ENCODE results near the gene AOPEP.
"Not testable (repeated sequence)": the region's sequence is repeated elsewhere in the genome, so short reads cannot be mapped to it uniquely, and the experiment has no call there.

The AOPEP gene

GRCh38 chr9:95017661-95018060 is 291.2 kb downstream of the AOPEP start:
- DNase-seq (ENCODE audit: low read depth in 3 of 3) = no peak

- DNase-seq (ENCODE audit: low read depth in 3 of 3) = no peak
Measured at GRCh38 chr9:95018099-95018936, 291.8 kb downstream of the AOPEP start.

- DNase-seq (ENCODE audit: low read depth in 3 of 3) = not testable (repeated sequence)
Measured at GRCh38 chr9:95020644-95021043, 294.1 kb downstream of the AOPEP start.

- DNase-seq (ENCODE audit: low read depth in 3 of 3) = no peak
Measured at GRCh38 chr9:95021166-95021886, 294.8 kb downstream of the AOPEP start.

GRCh38 chr9:95022657-95023056 is 296.2 kb downstream of the AOPEP start:
- DNase-seq (ENCODE audit: low read depth in 3 of 3) = no peak

- DNase-seq (ENCODE audit: low read depth in 3 of 3) = no peak
Measured at GRCh38 chr9:95023217-95024003, 296.9 kb downstream of the AOPEP start.

- no peak for DNase-seq (ENCODE audit: low read depth in 3 of 3)
Measured at GRCh38 chr9:95024097-95024671, 297.7 kb downstream of the AOPEP start.

GRCh38 chr9:95025213-95026147 is 299.0 kb downstream of the AOPEP start:
- DNase-seq (ENCODE audit: low read depth in 3 of 3) = no peak

- no peak for DNase-seq (ENCODE audit: low read depth in 3 of 3)
Measured at GRCh38 chr9:95026148-95026524, 299.6 kb downstream of the AOPEP start.

- DNase-seq (ENCODE audit: low read depth in 3 of 3) = no peak
Measured at GRCh38 chr9:95027914-95028852, 301.7 kb downstream of the AOPEP start.

- DNase-seq (ENCODE audit: low read depth in 3 of 3) = no peak
Measured at GRCh38 chr9:95028853-95029219, 302.3 kb downstream of the AOPEP start.

GRCh38 chr9:95029288-95029687 is 302.8 kb downstream of the AOPEP start:
- no peak for DNase-seq (ENCODE audit: low read depth in 3 of 3)

GRCh38 chr9:95029720-95030119 is 303.2 kb downstream of the AOPEP start:
- DNase-seq (ENCODE audit: low read depth in 3 of 3) = no peak

- no peak for DNase-seq (ENCODE audit: low read depth in 3 of 3)
Measured at GRCh38 chr9:95030344-95030743, 303.8 kb downstream of the AOPEP start.

- no peak for DNase-seq (ENCODE audit: low read depth in 3 of 3)
Measured at GRCh38 chr9:95030920-95031642, 304.6 kb downstream of the AOPEP start.

GRCh38 chr9:95031711-95032461 is 305.4 kb downstream of the AOPEP start:
- no peak for DNase-seq (ENCODE audit: low read depth in 3 of 3)

GRCh38 chr9:95032580-95033341 is 306.3 kb downstream of the AOPEP start:
- DNase-seq (ENCODE audit: low read depth in 3 of 3) = no peak

- no peak for DNase-seq (ENCODE audit: low read depth in 3 of 3)
Measured at GRCh38 chr9:95035846-95036245, 309.3 kb downstream of the AOPEP start.

Measured in stimulated activated CD4-positive, alpha-beta T cell treated with anti-CD3 and anti-CD28 coated beads, TNF-alpha, amount 100 ng/mL, for 24 hours (primary cell).